H9 (cell line): ENCODE data around the gene DCANP1. TPM values are rescaled to one million over a fixed set of nuclear protein-coding genes. Genes with fewer than 3 reads are reported as not detected.

Experiments used
- DNase-seq: peaks from one replicate; pipeline ENCODE4 v3.0.0-alpha.2; 2017
- H2AFZ ChIP-seq: one replicate; pipeline ENCODE4 v1.6.1; 2013; ENCODE audit warnings: mild to moderate bottlenecking, low read length, control low read depth, moderate library complexity
- H2AK5ac ChIP-seq: 2 replicates; pipeline ENCODE4 v1.6.1; 2013; ENCODE audit warnings: low read length, control low read depth, mixed read lengths; ENCODE audit not compliant: insufficient read length
- H2BK120ac ChIP-seq: one replicate; pipeline ENCODE4 v1.6.1; 2013; ENCODE audit warnings: low read depth, mild to moderate bottlenecking, low read length, control low read depth, inconsistent platforms; ENCODE audit not compliant: poor library complexity, severe bottlenecking
- H2BK12ac ChIP-seq: 2 replicates; pipeline ENCODE4 v1.6.1; 2013; ENCODE audit warnings: low read length, control low read depth, mixed read lengths, low read depth; ENCODE audit not compliant: insufficient read length
- H2BK15ac ChIP-seq: 2 replicates; pipeline ENCODE4 v1.6.1; 2013; ENCODE audit warnings: low read depth, low read length, control low read depth
- H2BK20ac ChIP-seq: one replicate; pipeline ENCODE4 v1.6.1; 2013; ENCODE audit warnings: low read depth, mild to moderate bottlenecking, low read length, control low read depth, inconsistent platforms; ENCODE audit not compliant: poor library complexity, severe bottlenecking
- H2BK5ac ChIP-seq: 2 replicates; pipeline ENCODE4 v1.6.1; 2013; ENCODE audit warnings: low read length, control low read depth, mixed read lengths; ENCODE audit not compliant: insufficient read length
- H3K14ac ChIP-seq: 2 replicates; pipeline ENCODE4 v1.6.1; 2013; ENCODE audit warnings: low read length, control low read depth; ENCODE audit not compliant: insufficient read depth
- H3K18ac ChIP-seq: 2 replicates; pipeline ENCODE4 v1.6.1; 2013; ENCODE audit warnings: low read depth, mild to moderate bottlenecking, mixed read lengths, low read length, control low read depth; ENCODE audit not compliant: insufficient read length
- H3K23ac ChIP-seq: 2 replicates; pipeline ENCODE4 v1.6.1; 2013; ENCODE audit warnings: low read length, control low read depth, mixed read lengths, low read depth; ENCODE audit not compliant: insufficient read length
- H3K23me2 ChIP-seq: 2 replicates; pipeline ENCODE4 v1.6.1; 2013; ENCODE audit warnings: low read depth, mild to moderate bottlenecking, mixed read lengths, low read length, control low read depth; ENCODE audit not compliant: insufficient read length, poor library complexity, severe bottlenecking
- H3K27ac ChIP-seq: 2 replicates; pipeline ENCODE4 v1.5.1; 2013; ENCODE audit warnings: low read length, control low read depth, mixed read lengths, low read depth; ENCODE audit not compliant: insufficient read length
- H3K27me3 ChIP-seq: 2 replicates; pipeline ENCODE4 v1.6.1; 2013; ENCODE audit warnings: low read length, control low read depth, inconsistent platforms; ENCODE audit not compliant: insufficient read depth
- H3K4ac ChIP-seq: 2 replicates; pipeline ENCODE4 v1.6.1; 2013; ENCODE audit warnings: low read depth, mild to moderate bottlenecking, control low read depth, inconsistent platforms, low read length, moderate library complexity
- H3K4me1 ChIP-seq: 2 replicates; pipeline ENCODE4 v1.6.1; 2013; ENCODE audit warnings: low read length, control low read depth, inconsistent platforms; ENCODE audit not compliant: insufficient read depth
- H3K4me2 ChIP-seq: 2 replicates; pipeline ENCODE4 v1.6.1; 2013; ENCODE audit warnings: low read length, control low read depth, mixed read lengths; ENCODE audit not compliant: insufficient read length, insufficient read depth
- H3K56ac ChIP-seq: 2 replicates; pipeline ENCODE4 v1.6.1; 2013; ENCODE audit warnings: low read depth, mild to moderate bottlenecking, mixed read lengths, low read length, control low read depth; ENCODE audit not compliant: insufficient read length
- H3K79me1 ChIP-seq: 2 replicates; pipeline ENCODE4 v1.6.1; 2013; ENCODE audit warnings: low read depth, mild to moderate bottlenecking, moderate library complexity, low read length, control low read depth, inconsistent platforms; ENCODE audit not compliant: insufficient read depth, poor library complexity, severe bottlenecking
- H3K79me2 ChIP-seq: 2 replicates; pipeline ENCODE4 v1.6.1; 2013; ENCODE audit warnings: low read length, control low read depth, inconsistent platforms; ENCODE audit not compliant: insufficient read depth
- H3K9ac ChIP-seq: 2 replicates; pipeline ENCODE4 v1.6.1; 2013; ENCODE audit warnings: low read length, control low read depth, mixed read lengths; ENCODE audit not compliant: insufficient read length; ENCODE audit errors: extremely low read depth
- H3K9me3 ChIP-seq: one replicate; pipeline ENCODE4 v1.6.1; 2013; ENCODE audit warnings: low read depth, low read length, inconsistent platforms; ENCODE audit not compliant: control insufficient read depth
- H3T11ph ChIP-seq: one replicate; pipeline ENCODE4 v1.6.1; 2013; ENCODE audit warnings: mild to moderate bottlenecking, low read length, control low read depth, inconsistent platforms
- H4K20me1 ChIP-seq: one replicate; pipeline ENCODE4 v1.6.1; 2013; ENCODE audit not compliant: control insufficient read depth, insufficient read length, insufficient read depth
- H4K5ac ChIP-seq: 2 replicates; pipeline ENCODE4 v1.6.1; 2013; ENCODE audit warnings: low read depth, mild to moderate bottlenecking, mixed read lengths, low read length, control low read depth; ENCODE audit not compliant: insufficient read length
- H4K8ac ChIP-seq: replicated peaks from 2 replicates; pipeline ENCODE4 v1.6.1; 2013; ENCODE audit warnings: low read length, control low read depth, mixed read lengths, low read depth; ENCODE audit not compliant: insufficient read length
- H4K91ac ChIP-seq: 2 replicates; pipeline ENCODE4 v1.6.1; 2013; ENCODE audit warnings: low read depth, mild to moderate bottlenecking, moderate library complexity, mixed read lengths, low read length, control low read depth; ENCODE audit not compliant: insufficient read length
- H3K27ac Mint-ChIP-seq, 3 experiments: 2 replicates in 2 of 3; 3 replicates in 1 of 3; pipeline ENCODE4 v1.8.0; 2020 to 2021; ENCODE audit warnings: mixed read lengths in 3 of 3, mild to moderate bottlenecking in 1 of 3, moderate library complexity in 1 of 3
- H3K27me3 Mint-ChIP-seq: 2 replicates; pipeline ENCODE4 v1.8.0; 2021; ENCODE audit warnings: low read depth, mild to moderate bottlenecking, moderate library complexity, mixed read lengths
- H3K36me3 Mint-ChIP-seq, 3 experiments: 2 replicates in 2 of 3; 3 replicates in 1 of 3; pipeline ENCODE4 v1.8.0; 2020 to 2021; ENCODE audit warnings: low read depth in 3 of 3, mixed read lengths in 3 of 3; ENCODE audit not compliant: insufficient read depth in 1 of 3
- H3K4me1 Mint-ChIP-seq, 2 experiments: 2 replicates each; pipeline ENCODE4 v1.8.0; 2020; ENCODE audit warnings: mixed read lengths in 2 of 2
- H3K4me3 Mint-ChIP-seq, 2 experiments: 2 replicates in 1 of 2; 3 replicates in 1 of 2; pipeline ENCODE4 v1.8.0; 2020 to 2021; ENCODE audit warnings: mild to moderate bottlenecking in 2 of 2, mixed read lengths in 2 of 2, moderate library complexity in 1 of 2
- H3K9me3 Mint-ChIP-seq, 2 experiments: 2 replicates in 1 of 2; 3 replicates in 1 of 2; pipeline ENCODE4 v1.8.0; 2020; ENCODE audit warnings: mild to moderate bottlenecking in 2 of 2, mixed read lengths in 2 of 2, moderate library complexity in 1 of 2
- WGBS: extraction: QIAGEN DNeasy Blood & Tissue Kit; methylation state at CpG from one replicate; pipeline ENCODE4 v1.1.7; 2013; ENCODE audit warnings: missing lambda C conversion rate, low lambda C conversion rate, mixed read lengths; ENCODE audit not compliant: insufficient read length; ENCODE audit errors: extremely low coverage; 5-methylcytosine and 5-hydroxymethylcytosine counted together
- total RNA-seq: library from RNA; stranded (reverse); gene quantifications from 2 replicates; pipeline ENCODE4 v1.2.1, GENCODE V29; 2021
- TF ChIP-seq, protein P1 (sequence below): fragments of 200-600 bp; sonication (generic); conservative IDR thresholded peaks from 3 replicates; pipeline ENCODE4 v1.8.0; 2021; ENCODE audit warnings: antibody characterized with exemption, mild to moderate bottlenecking

The DCANP1 gene
- total RNA-seq, 1 experiment from 2014 or later: not detected

GRCh38 chr5:135483254-135483653 is 36.1 kb upstream of the DCANP1 start:
- no peaks in the 10 kb centered on the region for H3K9me3 ChIP-seq
- no peak overlapping the region for H2AFZ ChIP-seq
- H4K20me1 ChIP-seq: peaks cover 2% of the 10 kb centered on the region
- H2BK15ac ChIP-seq: no peak overlapping the region
- H3K9ac ChIP-seq: no peak overlapping the region
- no peak overlapping the region for H2BK5ac ChIP-seq
- no peaks in the 10 kb centered on the region for H3K79me1 ChIP-seq
- no peaks in the 10 kb centered on the region for H3K79me2 ChIP-seq
- H3K27me3 Mint-ChIP-seq: no peaks in the 10 kb centered on the region; the same call in 1 of the 2 replicates
- no peak overlapping the region for H3K27ac Mint-ChIP-seq
- no peaks in the 10 kb centered on the region for H3K23me2 ChIP-seq
- H4K91ac ChIP-seq: no peak overlapping the region
- H3K4me3 Mint-ChIP-seq: no peak overlapping the region
- no peak overlapping the region for H3K18ac ChIP-seq
- TF ChIP-seq, protein P1, sequence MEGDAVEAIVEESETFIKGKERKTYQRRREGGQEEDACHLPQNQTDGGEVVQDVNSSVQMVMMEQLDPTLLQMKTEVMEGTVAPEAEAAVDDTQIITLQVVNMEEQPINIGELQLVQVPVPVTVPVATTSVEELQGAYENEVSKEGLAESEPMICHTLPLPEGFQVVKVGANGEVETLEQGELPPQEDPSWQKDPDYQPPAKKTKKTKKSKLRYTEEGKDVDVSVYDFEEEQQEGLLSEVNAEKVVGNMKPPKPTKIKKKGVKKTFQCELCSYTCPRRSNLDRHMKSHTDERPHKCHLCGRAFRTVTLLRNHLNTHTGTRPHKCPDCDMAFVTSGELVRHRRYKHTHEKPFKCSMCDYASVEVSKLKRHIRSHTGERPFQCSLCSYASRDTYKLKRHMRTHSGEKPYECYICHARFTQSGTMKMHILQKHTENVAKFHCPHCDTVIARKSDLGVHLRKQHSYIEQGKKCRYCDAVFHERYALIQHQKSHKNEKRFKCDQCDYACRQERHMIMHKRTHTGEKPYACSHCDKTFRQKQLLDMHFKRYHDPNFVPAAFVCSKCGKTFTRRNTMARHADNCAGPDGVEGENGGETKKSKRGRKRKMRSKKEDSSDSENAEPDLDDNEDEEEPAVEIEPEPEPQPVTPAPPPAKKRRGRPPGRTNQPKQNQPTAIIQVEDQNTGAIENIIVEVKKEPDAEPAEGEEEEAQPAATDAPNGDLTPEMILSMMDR: no peak
- no peak overlapping the region for H3K27ac ChIP-seq
- H2BK120ac ChIP-seq: no peak overlapping the region
- H2AK5ac ChIP-seq: no peak overlapping the region
- peaks cover 0 to 3% of the 10 kb centered on the region in 2 experiments; a peak in 1 of 5 replicates for H3K9me3 Mint-ChIP-seq
- no peak overlapping the region for H4K8ac ChIP-seq
- H3K23ac ChIP-seq: no peak overlapping the region
- WGBS: no CpG with 5 or more reads among the region's 1 CpG
- no peak overlapping the region for H3K4me2 ChIP-seq
- H3T11ph ChIP-seq: no peak overlapping the region
- peaks cover 31 to 42% of the 10 kb centered on the region in 2 experiments for H3K4me1 Mint-ChIP-seq
- peaks cover 43% of the 10 kb centered on the region for H3K27me3 ChIP-seq
- no peak overlapping the region for H4K5ac ChIP-seq
- H2BK12ac ChIP-seq: no peak overlapping the region
- no peak overlapping the region for H2BK20ac ChIP-seq
- H3K4ac ChIP-seq: no peak overlapping the region
- no peaks in the 10 kb centered on the region for H3K4me1 ChIP-seq
- H3K36me3 Mint-ChIP-seq: no peaks in the 10 kb centered on the region
- no peak for DNase-seq
- H3K56ac ChIP-seq: no peak overlapping the region
- no peak overlapping the region for H3K14ac ChIP-seq
